Endothelial cell (in vitro differentiated cells): ENCODE measurements around the gene GNG13. TPM values are rescaled to one million over a fixed set of nuclear protein-coding genes. Genes with fewer than 3 reads are reported as not detected.

Experiments
- DNase-seq: peaks from one replicate; pipeline ENCODE4 v3.0.0; 2021; ENCODE audit warnings: low spot score
- H3K27ac Mint-ChIP-seq: one replicate; pipeline ENCODE4 v1.8.0; 2021; ENCODE audit warnings: mixed read lengths, inconsistent platforms; ENCODE audit not compliant: unreplicated experiment
- H3K27me3 Mint-ChIP-seq: one replicate; pipeline ENCODE4 v1.8.0; 2021; ENCODE audit warnings: mild to moderate bottlenecking, moderate library complexity, mixed read lengths, inconsistent platforms; ENCODE audit not compliant: unreplicated experiment
- H3K36me3 Mint-ChIP-seq: one replicate; pipeline ENCODE4 v1.8.0; 2021; ENCODE audit warnings: mild to moderate bottlenecking, low read depth, mixed read lengths, inconsistent platforms; ENCODE audit not compliant: unreplicated experiment
- H3K4me1 Mint-ChIP-seq: one replicate; pipeline ENCODE4 v1.8.0; 2021; ENCODE audit warnings: mild to moderate bottlenecking, mixed read lengths, inconsistent platforms; ENCODE audit not compliant: unreplicated experiment
- H3K4me3 Mint-ChIP-seq: one replicate; pipeline ENCODE4 v1.8.0; 2021; ENCODE audit warnings: mild to moderate bottlenecking, mixed read lengths, inconsistent platforms; ENCODE audit not compliant: unreplicated experiment
- H3K9me3 Mint-ChIP-seq: one replicate; pipeline ENCODE4 v1.8.0; 2021; ENCODE audit warnings: mixed read lengths, inconsistent platforms; ENCODE audit not compliant: unreplicated experiment
- total RNA-seq: library from RNA; stranded (reverse); fragmentation: NEBNext Ultra II Directional; extraction: Animal tissue kit (Norgen Biotek cat#: 25700); gene quantifications from one replicate; pipeline ENCODE4 v1.2.1, GENCODE V29; 2021; ENCODE audit not compliant: unreplicated experiment
- TF ChIP-seq, protein P1 (sequence below): fragments of 200-600 bp; sonication (generic); IDR thresholded peaks from one replicate; pipeline ENCODE4 v1.5.0; 2021; ENCODE audit warnings: antibody characterized with exemption; ENCODE audit not compliant: unreplicated experiment

GNG13 gene
- total RNA-seq, 1 donor from 2014 or later: not detected

DNA sequence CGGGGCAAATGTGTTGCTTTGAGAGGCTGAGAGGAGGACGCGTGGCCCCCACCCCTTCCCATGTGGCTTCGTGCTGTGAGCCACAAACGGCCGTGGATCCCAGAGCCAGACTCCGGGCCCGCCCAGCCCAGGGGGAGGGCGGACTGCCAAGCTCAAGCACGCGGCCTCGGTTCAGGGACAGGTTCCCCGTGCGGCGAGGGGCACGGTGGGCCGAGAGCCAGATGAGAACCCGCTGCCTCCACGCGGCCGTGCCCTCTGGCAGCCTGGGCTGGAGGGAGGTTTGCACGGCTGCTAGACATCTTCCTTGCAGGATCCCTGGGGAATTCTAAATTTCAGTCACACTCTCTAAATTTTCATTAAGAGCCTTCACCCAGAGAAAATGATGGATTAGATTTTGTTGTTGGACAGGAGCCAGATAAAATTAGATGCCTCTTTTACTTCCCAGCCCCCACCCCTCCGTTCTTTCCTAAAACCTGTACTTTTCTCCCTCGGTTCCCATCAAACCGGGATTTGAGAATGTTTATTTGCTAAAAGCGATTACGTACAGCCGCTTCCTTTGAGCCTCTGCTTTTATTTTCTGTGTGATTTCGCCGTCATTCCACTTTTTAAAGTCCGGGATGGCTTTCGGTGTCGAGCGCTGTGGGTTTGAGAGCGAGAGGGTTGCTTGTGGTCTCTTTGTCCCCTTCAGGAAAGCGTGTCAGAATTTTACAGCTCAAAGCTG lies 25.0 kb upstream of the GNG13 start:
- Mint-ChIP-seq H3K27me3 (peaks cover 4% of the 10 kb centered on the region), H3K4me3 (peak overlapping the region; percentile 51), H3K27ac (no peak overlapping the region), H3K4me1 (no peaks in the 10 kb centered on the region), H3K9me3 (no peaks in the 10 kb centered on the region), H3K36me3 (no peaks in the 10 kb centered on the region)
- TF ChIP-seq, protein P1, sequence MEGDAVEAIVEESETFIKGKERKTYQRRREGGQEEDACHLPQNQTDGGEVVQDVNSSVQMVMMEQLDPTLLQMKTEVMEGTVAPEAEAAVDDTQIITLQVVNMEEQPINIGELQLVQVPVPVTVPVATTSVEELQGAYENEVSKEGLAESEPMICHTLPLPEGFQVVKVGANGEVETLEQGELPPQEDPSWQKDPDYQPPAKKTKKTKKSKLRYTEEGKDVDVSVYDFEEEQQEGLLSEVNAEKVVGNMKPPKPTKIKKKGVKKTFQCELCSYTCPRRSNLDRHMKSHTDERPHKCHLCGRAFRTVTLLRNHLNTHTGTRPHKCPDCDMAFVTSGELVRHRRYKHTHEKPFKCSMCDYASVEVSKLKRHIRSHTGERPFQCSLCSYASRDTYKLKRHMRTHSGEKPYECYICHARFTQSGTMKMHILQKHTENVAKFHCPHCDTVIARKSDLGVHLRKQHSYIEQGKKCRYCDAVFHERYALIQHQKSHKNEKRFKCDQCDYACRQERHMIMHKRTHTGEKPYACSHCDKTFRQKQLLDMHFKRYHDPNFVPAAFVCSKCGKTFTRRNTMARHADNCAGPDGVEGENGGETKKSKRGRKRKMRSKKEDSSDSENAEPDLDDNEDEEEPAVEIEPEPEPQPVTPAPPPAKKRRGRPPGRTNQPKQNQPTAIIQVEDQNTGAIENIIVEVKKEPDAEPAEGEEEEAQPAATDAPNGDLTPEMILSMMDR: no peak
- no peak for DNase-seq

DNA sequence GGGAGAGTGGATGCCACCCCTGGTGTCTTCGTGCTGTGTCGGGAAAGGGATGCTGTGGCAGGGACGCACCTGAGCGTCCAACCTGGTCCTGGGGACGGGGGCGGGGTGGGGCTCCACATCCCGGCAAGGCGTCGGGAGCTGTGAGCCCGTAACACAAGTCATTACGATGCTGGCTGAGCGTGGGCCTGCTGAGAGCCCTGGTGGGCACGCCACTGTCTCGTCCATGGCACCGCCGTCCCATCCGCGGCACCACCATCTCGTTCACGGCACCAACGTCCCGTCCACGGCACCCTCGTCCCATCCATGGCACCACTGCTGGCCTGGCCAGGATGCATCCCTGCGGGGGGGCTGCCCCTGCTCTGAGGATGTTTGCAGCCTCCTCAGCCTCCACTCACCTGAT lies 24.1 kb upstream of the GNG13 start:
- H3K4me1 Mint-ChIP-seq: no peaks in the 10 kb centered on the region
- no peak overlapping the region for H3K4me3 Mint-ChIP-seq
- no peak overlapping the region for H3K27ac Mint-ChIP-seq
- no peaks in the 10 kb centered on the region for H3K36me3 Mint-ChIP-seq
- DNase-seq: no peak
- TF ChIP-seq, protein P1: no peak
- no peaks in the 10 kb centered on the region for H3K27me3 Mint-ChIP-seq
- no peaks in the 10 kb centered on the region for H3K9me3 Mint-ChIP-seq

DNA sequence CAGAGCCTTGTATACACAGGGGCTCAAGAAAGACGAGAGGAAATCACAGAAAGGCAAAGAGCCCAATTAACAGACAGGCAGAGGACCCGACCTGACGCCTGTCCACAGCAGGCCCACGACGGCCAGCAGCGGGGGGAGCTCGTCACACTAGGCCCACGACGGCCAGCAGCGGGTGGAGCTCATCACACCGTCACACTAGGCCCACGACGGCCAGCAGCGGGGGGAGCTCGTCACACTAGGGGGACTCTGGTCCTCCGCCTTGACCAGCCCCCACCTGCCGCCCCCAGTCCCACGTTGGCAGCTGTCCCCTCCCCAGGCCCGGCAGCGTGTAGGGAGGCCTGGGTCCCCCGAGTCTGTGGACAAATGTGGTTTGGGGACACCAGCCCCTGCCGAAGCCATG lies 23.7 kb upstream of the GNG13 start:
- TF ChIP-seq, protein P1: no peak
- Mint-ChIP-seq H3K27me3 (no peaks in the 10 kb centered on the region), H3K4me3 (no peak overlapping the region), H3K4me1 (no peaks in the 10 kb centered on the region), H3K27ac (no peak overlapping the region), H3K36me3 (no peaks in the 10 kb centered on the region), H3K9me3 (no peaks in the 10 kb centered on the region)
- no peak for DNase-seq

DNA sequence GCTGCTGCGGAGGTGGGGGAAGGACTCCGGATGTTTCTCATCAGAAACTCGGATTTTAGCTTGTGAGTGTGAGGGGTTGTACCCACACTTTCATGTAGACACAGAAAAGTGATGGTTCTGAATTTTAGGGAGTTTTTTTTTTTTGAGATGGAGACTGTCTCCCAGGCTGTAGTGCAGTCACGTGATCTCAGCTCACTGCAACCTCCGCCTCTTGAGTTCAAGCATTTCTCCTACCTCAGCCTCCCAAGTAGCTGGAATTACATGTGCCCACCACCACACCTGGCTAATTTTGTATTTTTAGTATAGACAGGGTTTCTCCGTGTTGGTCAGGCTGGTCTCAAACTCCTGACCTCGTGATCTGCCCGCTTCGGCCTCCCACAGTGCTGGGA lies 22.4 kb upstream of the GNG13 start:
- Mint-ChIP-seq H3K4me1 (no peaks in the 10 kb centered on the region), H3K27ac (no peak overlapping the region), H3K27me3 (no peaks in the 10 kb centered on the region), H3K4me3 (no peak overlapping the region), H3K36me3 (no peaks in the 10 kb centered on the region), H3K9me3 (no peaks in the 10 kb centered on the region)
- no peak for DNase-seq
- TF ChIP-seq, protein P1: no peak

DNA sequence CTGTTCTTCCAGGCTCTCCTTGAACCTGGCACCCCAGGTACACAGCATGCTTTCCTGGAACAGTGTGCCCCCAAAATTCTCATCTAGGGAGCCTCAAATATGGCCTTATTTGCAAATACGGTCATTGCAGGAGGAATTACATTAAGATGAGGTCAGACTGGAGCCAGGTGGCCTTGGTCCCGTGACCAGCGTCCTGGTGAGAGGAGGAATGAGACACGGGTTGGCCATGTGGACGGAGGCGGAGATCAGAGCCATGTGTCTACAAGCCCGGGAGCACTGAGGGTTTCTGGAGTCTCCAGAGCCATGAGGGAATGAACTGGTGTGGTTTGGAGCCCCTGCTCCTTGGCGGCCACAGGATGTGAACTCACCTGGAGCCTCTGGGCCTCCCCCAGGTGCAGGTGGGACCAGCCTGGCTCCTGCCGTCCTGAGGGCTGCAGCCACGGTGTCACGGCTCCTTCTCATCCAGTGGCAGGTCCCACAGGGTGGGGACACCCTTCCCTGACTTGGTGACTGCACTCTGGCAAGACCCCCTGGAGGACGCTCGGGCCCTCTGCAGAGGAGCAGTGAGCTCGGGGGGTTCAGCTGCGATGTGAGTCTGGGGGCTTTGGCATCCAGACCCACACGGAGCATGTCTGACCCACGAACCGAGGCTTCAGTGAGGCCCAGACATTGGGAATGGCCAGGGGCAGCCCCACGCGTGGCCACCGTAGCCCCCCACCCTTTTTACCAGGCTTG lies 21.8 kb upstream of the GNG13 start:
- Mint-ChIP-seq H3K9me3 (no peaks in the 10 kb centered on the region), H3K36me3 (no peaks in the 10 kb centered on the region), H3K4me3 (no peak overlapping the region), H3K4me1 (no peaks in the 10 kb centered on the region), H3K27me3 (no peaks in the 10 kb centered on the region), H3K27ac (no peak overlapping the region)
- TF ChIP-seq, protein P1: no peak
- no peak for DNase-seq
